DMS153 (cell line): ENCODE data around the gene PPP2R5B.
A peak's percentile ranks its signal among the peaks of the same experiment; 100 is the strongest.

Experiments used
- DNase-seq: peaks from one replicate; lab custom pipeline; 2025; lab: John Stamatoyannopoulos, UW

PPP2R5B gene

DNA sequence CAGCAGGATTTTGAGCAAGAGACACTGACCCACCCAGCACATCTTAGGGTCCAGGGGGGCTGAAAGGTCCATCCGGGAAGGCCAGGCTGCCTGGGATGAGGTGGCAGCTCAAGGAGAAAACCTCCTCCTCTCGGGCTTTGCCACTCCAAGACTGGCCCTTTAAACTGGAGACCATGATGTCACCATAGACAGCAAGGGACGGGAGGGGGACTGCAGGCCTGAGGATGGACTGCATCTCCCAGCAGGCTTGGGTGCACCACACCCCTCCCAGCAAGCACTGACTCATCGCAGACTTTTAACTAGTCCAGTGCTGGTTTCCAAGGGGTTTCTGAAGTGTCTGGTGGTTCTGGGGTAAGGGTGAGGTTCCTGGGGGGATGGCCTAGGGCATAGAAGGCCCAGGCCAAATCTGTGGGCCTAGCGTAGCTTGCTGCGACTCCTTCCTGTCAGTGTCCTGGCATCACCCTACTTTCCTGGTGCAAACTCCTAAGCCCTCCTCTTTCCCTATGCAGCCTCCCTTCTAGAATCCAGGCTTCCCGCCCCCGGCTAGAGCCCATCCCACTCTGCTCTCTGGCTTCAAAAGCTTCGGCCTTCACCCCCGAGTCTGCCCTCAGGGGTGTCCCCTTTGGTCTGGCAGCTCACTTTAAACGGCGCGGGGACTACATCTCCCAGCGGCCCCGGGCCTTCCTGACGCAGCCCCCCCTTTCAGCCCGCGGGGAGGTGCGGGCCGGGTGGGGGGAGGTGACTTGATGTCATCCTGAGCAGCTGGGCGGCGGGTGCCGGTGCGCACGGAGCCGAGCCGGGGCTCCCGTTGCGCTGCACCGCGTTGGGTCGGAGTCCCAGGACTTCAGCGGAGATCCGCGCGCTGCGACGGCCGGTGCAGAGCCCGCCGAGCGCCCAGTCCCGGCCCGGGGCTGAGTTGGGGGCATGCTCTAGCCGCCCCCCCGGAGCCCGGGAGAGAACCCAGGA lies at the start of gene PPP2R5B:
Gene PPP2R5B (plus strand): TSS at position 746 of the 966 bp plus-strand sequence. CDS start 1,046 bp downstream, outside the sequence.
- DNase-seq, result peak; percentile 75

DNA sequence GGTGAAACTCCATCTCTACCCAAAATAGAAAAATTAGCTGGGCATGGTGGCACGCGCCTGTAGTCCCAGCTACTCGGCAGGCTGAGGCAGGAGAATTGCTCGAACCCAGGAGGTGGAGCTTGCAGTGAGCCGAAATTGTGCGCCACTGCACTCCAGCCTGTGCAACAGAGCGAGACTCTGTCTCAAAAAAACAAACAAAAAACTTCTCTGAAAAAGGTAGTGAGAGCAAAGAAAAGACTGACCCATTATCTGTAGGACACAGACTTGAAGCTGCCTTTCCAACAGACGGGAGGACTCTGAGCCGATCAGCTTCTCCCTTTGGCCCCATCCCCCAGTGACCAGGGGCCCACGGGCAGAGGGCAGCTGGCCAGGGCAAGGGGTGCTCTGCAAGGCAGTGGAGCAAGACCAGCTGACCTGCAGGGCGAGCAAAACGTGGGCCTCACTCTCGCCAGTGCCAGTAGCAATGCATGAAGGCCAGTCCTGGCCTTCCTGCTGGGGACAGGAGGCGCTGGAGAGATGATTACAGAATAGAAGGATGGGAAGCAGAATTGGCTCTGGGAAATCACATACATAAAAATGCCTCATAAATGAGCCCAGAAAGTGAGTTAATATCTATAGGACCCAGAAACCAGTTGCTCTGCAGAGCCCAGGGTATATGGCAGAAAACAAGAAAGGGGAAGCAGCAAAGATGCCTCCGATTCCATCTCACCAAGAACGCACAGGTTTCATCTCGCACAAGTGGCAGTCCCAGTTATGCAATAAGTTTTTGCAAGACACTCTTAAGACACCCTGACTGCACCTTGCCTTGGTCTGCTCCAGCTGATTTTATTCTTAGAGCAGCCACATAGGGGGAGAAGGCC lies 48.9 kb upstream of the PPP2R5B start:
- DNase-seq, result no peak

GRCh38 chr11:64876229-64876750 lies 48.2 kb upstream of the PPP2R5B start:
- no peak for DNase-seq

DNA sequence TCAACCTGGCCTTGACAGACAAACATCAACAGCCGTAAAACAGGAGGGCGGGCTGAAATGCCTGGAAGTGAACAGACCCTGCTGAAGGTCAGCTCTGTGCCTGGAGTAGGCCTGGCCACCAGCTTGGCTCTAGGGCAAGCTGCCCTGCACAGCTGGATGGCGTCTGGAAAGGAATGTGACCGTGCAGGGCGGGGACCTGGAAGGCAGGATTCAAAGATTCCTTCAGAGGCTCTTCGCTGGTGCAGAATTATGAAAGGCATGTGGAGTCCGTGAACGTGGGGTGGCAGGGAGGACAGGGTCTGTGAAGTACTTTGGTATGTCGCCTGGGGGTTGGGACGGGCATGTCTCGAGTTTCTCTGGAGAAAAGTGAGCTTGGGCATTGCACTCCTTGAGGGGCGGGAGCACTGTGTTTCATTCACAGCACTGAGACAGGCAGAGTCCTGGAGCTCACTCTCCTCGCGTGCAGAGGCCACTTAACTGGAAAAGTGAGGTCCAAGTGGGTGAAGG lies 47.6 kb upstream of the PPP2R5B start:
- no peak for DNase-seq

DNA sequence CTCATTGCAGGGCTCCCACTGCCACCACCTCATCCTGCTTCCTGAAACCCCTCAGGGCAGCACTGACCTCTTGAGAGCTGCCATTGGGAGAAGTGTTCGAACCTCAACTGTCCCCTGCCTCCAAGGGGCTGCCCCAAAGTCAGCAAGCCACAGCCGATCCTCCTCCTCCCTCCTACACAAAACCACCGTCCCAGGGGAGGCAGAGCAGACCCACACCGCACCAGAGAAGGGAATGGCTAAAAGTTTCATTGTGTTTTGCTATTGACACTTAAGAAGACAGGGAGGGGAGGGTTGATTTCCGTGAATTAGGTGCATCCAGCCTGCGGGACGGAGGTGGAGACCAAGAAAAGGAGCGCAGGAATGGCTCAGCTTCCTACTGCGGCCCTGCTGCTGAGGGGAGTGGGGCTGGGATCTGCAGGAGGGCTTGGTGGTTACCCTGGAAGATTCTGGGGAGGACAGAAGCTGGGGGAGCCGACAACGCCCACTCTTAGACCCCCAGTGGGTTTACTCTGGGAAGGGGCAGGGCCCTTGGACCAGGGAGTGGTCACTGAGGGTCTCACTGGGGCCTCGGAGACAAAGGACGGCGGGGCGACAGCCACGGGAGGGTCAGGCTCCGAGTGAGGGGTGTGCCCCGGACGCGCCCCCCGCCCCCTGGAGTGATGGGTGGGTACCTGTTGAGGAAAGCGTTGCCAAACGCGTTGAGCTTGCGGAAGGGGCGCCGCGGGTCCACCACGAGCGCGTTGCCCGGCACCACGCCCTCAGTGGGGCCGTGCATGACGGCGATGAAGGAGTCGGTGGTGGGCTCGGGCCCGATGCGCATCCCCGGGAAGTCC lies 46.9 kb upstream of the PPP2R5B start:
- no peak for DNase-seq

DNA sequence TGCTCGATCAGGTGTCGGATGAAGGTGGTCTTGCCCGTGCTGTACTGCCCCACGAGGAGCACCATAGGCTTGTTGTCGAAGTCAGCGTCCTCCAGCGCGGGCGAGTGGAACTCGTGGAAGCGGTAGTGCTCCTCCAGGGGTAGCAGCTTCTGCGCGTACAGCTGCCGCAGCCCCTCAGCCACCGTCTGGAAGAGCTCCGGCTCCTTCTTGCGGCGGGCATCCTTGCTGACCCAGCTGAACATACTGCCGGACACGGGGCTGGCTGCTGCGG lies 46.3 kb upstream of the PPP2R5B start:
- DNase-seq, result no peak

DNA sequence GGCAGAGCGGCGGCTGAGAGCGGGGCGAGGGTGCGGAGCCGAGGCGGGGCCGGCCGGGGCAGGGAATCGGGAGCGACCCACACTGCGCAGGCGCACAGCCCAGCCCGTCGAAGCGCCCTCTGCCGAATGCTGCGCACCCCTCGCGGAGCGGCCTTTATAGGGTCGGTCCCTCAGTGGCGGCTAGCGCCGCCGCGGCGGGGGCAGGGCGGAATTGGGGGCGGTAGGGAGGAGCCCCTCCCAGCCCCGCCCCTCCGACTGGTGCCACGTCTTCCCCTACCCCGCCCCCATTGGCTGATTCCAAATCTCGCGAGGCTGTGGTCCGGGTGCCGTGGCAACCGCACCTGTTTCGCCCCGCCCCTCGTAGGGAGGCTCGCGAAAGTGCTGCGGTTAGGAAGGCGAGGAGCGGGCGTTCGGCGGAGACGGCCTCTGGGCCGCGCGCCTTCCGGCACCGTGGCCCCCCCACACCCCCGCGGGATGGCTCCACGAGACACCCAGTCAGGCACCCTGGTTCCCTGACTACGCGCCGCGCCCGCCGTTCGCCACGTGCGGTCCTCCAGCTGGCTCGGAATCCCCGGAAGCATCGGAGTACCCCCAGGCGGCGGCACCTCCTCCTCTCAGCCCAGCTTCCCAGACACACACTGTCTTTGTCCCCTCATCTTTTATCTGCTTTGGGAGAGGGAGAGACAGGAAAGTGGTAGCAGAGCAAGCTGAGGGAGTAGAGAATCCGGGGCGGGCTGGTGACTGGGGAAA lies 45.8 kb upstream of the PPP2R5B start, which contains the start of gene EHD1:
Gene EHD1 (minus strand): TSS at position 128 of the 750 bp plus-strand sequence. CDS start 157 bp downstream, outside the sequence.
- DNase-seq, result peak; percentile 95

DNA sequence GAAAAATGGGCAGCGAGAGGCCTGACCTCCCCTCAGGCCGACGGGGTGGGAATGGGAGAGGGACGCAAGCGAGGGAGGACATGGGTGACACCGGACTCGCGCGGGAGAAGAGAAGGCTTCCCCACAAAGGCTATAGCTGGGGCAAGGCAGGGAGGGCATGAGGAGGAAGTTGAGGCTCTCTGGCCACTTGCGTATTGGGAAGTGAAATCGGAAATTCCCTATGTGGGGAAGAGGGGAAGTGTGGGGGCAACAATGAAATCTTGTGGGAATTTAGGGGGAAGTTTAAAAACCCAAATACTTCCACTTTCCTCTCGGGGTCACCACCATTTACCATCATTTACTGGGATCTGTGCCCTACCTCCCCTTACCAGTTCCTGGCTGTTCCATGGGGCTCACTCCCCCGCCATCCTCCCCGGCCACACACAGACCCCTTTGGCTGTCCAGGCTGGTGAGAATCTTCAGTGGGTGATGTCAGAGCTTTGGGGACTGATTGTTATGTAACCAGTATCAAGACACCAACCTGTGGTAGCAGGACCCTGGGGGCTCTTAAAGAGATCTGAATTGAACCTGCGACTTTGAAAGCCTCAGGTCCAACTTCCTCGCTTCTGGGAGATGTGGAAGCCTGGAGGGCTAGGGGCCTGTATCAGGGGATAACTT lies 45.1 kb upstream of the PPP2R5B start:
- no peak for DNase-seq

GRCh38 chr11:64880240-64881001 lies 44.1 kb upstream of the PPP2R5B start:
- no peak for DNase-seq

GRCh38 chr11:64881476-64881875 lies 43.0 kb upstream of the PPP2R5B start:
- DNase-seq, result peak; percentile 53

DNA sequence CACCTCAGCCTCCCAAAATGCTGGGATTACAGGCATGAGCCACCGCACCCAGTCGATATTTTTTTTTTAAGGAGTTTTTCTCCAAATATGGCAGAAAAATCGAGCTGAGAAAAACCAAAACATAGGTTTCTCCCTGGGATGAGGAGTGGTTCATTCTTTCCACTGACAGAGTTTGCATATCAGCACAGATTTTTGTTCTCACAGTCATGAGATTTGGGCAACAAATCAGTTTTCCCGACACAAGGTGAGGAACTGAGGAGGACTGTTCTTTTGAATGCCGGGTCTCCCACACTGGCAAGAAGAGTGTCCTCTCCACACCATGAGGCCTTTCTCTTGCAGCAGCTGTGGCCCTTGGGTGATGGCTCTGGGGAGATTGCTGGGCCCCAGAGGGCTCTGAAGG lies 42.2 kb upstream of the PPP2R5B start:
- no peak for DNase-seq

GRCh38 chr11:64883575-64883974 lies 40.9 kb upstream of the PPP2R5B start:
- no peak for DNase-seq

DNA sequence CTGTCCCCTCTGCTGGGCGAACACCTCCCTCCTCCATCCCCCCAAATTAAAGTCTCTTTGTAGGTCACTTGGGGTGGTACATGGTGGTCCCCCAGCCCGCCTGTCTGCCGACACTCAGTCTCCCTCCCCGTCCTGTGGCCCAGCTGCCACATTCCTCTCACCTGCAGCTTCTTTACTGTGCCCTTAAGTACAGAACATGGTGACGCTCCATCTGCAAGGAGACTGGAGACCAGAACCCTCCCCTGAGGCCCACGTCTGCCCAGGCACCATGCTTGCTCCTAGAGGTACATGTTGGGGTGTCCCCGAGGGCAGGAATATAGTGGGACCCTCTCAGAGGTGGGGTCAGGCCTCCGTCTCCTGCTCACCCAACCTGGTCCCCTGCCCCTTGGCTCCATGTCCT lies 40.5 kb upstream of the PPP2R5B start:
- DNase-seq, result no peak

DNA sequence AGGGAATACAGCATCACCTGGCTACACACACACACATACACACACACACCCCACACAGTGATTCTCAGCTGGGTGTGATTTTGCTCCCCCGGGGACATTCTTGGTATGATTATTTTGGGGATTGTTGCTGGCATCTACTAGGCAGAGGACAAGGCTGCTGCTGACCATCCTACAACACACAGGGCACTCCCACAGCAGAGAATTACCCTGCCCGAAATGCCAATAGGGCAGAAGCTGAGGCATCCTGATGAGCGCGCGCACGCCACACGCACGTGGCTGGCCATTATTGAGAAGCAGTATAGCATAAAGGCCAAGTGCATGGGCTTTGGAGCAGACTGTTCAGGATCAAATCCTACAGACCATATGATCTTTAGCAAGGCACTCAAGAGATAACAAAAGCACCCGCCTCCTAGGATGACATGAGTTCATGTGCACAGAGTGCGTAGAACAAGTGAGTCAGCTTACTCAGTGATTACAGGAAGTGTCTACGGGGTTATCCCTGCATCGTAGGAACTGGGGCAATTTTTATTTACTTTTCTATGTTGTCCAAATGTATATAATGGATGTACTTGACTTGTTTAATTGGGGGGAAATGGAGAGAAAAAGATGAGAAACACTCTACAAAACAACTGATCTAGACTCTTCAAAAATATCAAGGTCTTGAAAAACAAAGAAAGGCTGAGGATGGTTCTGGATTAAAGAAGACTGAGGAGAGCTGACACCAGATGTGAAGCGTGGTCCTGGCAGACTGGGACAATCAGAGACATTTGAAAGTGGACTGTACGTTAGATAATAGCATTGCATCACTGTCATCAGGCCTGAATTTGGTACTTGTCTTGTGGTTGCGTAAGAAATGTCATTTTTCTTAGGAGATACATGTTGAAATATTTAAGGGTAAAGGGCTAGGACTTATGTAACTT lies 38.9 kb upstream of the PPP2R5B start:
- peak; percentile 54 for DNase-seq

- no peak for DNase-seq
Measured at GRCh38 chr11:64887234-64887756, 37.2 kb upstream of the PPP2R5B start.

DNA sequence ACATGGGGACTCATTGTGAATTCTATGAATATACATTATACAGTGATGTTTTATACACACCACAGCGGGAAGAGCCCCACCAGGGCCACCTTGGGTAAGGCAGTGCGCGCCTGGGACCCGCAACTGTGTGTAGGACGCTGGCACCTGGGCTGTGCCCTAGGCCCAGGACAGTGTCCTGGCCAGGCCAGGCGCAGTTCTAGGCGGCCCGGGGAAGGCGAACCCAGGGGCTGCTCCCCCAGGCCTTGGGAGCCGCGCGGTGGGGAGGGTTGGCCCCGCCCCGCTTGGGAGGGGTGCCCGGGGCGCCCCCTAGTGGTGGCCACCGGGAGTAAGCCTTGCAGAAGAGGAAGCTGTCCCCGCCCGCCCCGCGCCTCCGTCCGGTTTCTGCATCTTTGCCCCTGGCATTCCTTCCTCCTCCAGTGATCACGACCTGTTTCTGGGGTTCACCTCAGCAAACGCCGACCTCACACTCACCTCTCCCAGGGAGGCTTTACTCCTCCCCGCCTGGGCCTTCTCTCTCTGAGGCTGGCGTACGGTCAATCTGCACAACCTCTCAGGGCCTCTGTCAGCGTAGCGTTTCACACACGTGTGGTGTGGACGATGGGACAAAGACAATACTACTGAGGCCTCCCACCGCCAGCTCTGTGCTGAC lies 36.6 kb upstream of the PPP2R5B start:
- peak; percentile 31 for DNase-seq

- DNase-seq, result no peak
Measured at GRCh38 chr11:64888406-64888728, 36.1 kb upstream of the PPP2R5B start.
